Type B pancreatic cell (in vitro differentiated cells): ENCODE data around the gene THEMIS. TPM values are rescaled to one million over a fixed set of nuclear protein-coding genes. Genes with fewer than 3 reads are reported as not detected.

Experiments used
- DNase-seq: peaks from one replicate; pipeline ENCODE4 v3.0.0; 2021; ENCODE audit warnings: mixed read lengths; ENCODE audit not compliant: unreplicated experiment; ENCODE audit errors: extremely low spot score
- H3K27ac Mint-ChIP-seq: 2 replicates; pipeline ENCODE4 v1.8.0; 2021; ENCODE audit warnings: mild to moderate bottlenecking, mixed read lengths
- H3K27me3 Mint-ChIP-seq: 2 replicates; pipeline ENCODE4 v1.8.0; 2021; ENCODE audit warnings: mixed read lengths
- H3K36me3 Mint-ChIP-seq: 2 replicates; pipeline ENCODE4 v1.8.0; 2021; ENCODE audit warnings: mixed read lengths
- H3K4me1 Mint-ChIP-seq: one replicate; pipeline ENCODE4 v1.8.0; 2021; ENCODE audit warnings: mixed read lengths; ENCODE audit not compliant: unreplicated experiment
- H3K4me3 Mint-ChIP-seq: 2 replicates; pipeline ENCODE4 v1.8.0; 2021; ENCODE audit warnings: mild to moderate bottlenecking, mixed read lengths
- H3K9me3 Mint-ChIP-seq: 2 replicates; pipeline ENCODE4 v1.8.0; 2021; ENCODE audit warnings: mixed read lengths
- total RNA-seq: library from RNA; stranded (reverse); gene quantifications from 2 replicates; pipeline ENCODE4 v1.2.1, GENCODE V29; 2021; ENCODE audit warnings: low replicate concordance
- TF ChIP-seq, protein P1 (sequence below): fragments of 200-600 bp; sonication (generic); conservative IDR thresholded peaks from 2 replicates; pipeline ENCODE4 v1.5.0; 2021; ENCODE audit warnings: antibody characterized with exemption, mild to moderate bottlenecking

The THEMIS gene
- total RNA-seq, 1 donor from 2014 or later = not detected

DNA sequence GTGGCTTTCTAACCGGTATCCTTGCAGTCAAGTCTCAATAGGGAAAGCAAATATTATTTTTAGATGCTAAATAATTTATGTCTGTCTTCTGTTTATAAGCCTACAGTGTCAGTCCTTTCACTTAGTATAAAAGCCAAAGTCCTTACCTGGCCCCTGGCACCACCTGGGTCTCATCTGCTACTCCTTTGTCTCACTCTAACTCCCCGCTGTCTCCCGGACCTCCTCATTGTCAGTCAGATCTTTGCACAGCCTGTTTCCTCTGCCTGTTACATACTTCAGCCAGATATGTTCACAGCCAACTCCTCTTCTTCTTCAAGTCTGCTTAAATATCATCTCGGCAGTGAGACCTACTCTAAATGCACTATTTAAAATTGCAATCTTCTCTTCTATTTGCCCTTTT, 84.2 kb downstream of the THEMIS start:
- Mint-ChIP-seq H3K9me3 (no peaks in the 10 kb centered on the region), H3K4me1 (no peaks in the 10 kb centered on the region), H3K36me3 (no peaks in the 10 kb centered on the region), H3K27ac (no peak overlapping the region), H3K27me3 (peaks cover 3% of the 10 kb centered on the region), H3K4me3 (no peak overlapping the region)
- DNase-seq = no peak
- TF ChIP-seq, protein P1, sequence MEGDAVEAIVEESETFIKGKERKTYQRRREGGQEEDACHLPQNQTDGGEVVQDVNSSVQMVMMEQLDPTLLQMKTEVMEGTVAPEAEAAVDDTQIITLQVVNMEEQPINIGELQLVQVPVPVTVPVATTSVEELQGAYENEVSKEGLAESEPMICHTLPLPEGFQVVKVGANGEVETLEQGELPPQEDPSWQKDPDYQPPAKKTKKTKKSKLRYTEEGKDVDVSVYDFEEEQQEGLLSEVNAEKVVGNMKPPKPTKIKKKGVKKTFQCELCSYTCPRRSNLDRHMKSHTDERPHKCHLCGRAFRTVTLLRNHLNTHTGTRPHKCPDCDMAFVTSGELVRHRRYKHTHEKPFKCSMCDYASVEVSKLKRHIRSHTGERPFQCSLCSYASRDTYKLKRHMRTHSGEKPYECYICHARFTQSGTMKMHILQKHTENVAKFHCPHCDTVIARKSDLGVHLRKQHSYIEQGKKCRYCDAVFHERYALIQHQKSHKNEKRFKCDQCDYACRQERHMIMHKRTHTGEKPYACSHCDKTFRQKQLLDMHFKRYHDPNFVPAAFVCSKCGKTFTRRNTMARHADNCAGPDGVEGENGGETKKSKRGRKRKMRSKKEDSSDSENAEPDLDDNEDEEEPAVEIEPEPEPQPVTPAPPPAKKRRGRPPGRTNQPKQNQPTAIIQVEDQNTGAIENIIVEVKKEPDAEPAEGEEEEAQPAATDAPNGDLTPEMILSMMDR = no peak

DNA sequence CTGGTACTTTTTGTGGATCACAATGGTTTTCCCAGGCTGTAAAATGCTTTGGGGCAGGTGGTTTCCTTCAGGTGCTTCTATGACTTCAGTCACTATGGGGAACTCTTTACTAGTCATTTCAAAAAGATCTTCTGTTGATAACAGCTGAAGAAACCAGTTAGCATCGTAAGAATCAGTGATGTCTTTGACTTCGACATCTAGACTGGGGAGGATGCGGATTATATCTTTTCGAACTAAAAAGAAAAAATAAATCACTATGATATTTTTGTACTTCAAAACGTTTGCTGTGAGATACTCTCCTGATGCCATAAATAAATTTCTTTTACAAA, 87.2 kb downstream of the THEMIS start:
- H3K36me3 Mint-ChIP-seq = no peaks in the 10 kb centered on the region
- no peak overlapping the region for H3K27ac Mint-ChIP-seq
- H3K4me1 Mint-ChIP-seq = no peaks in the 10 kb centered on the region
- DNase-seq = no peak
- TF ChIP-seq, protein P1 = no peak
- no peaks in the 10 kb centered on the region for H3K9me3 Mint-ChIP-seq
- peaks cover 3% of the 10 kb centered on the region for H3K27me3 Mint-ChIP-seq
- H3K4me3 Mint-ChIP-seq = no peak overlapping the region

DNA sequence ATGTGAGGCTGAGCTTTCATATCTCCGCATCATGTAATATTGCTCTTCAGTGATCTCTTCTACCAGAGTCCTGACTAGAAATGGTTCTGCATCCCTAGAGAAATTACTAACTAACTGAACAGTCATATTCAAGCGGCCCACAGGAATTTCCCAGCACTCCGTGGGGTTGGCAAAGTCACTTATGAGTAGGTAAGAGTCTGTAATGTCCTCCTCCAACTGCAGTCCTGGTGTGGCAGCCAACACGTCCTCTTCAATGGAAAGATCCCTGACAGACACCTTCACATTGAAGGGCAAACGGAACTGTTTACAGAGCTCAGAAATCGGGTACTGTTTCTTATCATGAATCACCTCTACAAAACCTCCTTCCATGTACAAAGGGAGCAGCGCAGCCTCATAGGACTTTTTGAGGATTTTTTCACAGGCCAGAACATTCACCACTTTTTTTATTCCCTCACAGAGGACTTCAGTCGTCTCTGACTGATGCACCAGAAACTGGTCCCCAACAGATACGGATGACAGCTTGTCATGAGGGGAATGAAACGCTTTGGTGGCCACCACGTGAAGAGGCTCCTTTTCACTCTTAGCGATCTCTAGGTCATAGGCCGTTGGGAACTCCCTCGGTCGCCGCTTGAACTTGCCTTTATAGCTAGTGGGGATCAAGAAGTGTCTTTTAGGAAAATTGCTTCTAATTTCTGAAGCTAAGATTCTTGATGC, 87.7 kb downstream of the THEMIS start:
- no peak overlapping the region for H3K4me3 Mint-ChIP-seq
- TF ChIP-seq, protein P1 = no peak
- no peaks in the 10 kb centered on the region for H3K36me3 Mint-ChIP-seq
- no peak for DNase-seq
- peaks cover 3% of the 10 kb centered on the region for H3K27me3 Mint-ChIP-seq
- H3K27ac Mint-ChIP-seq = no peak overlapping the region
- no peaks in the 10 kb centered on the region for H3K4me1 Mint-ChIP-seq
- no peaks in the 10 kb centered on the region for H3K9me3 Mint-ChIP-seq

GRCh38 chr6:127811900-127812570, 88.8 kb downstream of the THEMIS start:
- DNase-seq = no peak
- Mint-ChIP-seq H3K36me3 (no peaks in the 10 kb centered on the region), H3K4me1 (no peaks in the 10 kb centered on the region)

GRCh38 chr6:127807806-127808517, 92.9 kb downstream of the THEMIS start:
- H3K4me3 Mint-ChIP-seq = no peak overlapping the region
- TF ChIP-seq, protein P1 = no peak
- H3K4me1 Mint-ChIP-seq = no peaks in the 10 kb centered on the region
- H3K36me3 Mint-ChIP-seq = no peaks in the 10 kb centered on the region
- no peak for DNase-seq
- no peak overlapping the region for H3K27ac Mint-ChIP-seq
- H3K27me3 Mint-ChIP-seq = peaks cover 6% of the 10 kb centered on the region
- no peaks in the 10 kb centered on the region for H3K9me3 Mint-ChIP-seq

More at GRCh38 chr6:127811900-127812570, 88.8 kb downstream of the THEMIS start:
- Mint-ChIP-seq H3K9me3 (no peaks in the 10 kb centered on the region), H3K4me3 (no peak overlapping the region), H3K27me3 (peaks cover 3% of the 10 kb centered on the region), H3K27ac (no peak overlapping the region)
- TF ChIP-seq, protein P1 = no peak
